Ovary (tissue), 9 donors: Measurements from ENCODE around the gene ARHGEF26. TPM values are rescaled to one million over a fixed set of nuclear protein-coding genes. Genes with fewer than 3 reads are reported as not detected.

Source experiments
- DNase-seq, 5 donors: peaks; one replicate each; pipeline ENCODE4 v3.0.0-alpha.2; 2019 to 2020
- H3K27ac ChIP-seq, 2 donors: fragments of 200-600 bp; one replicate each; pipeline versions ENCODE4 v1.5.1 to v1.8.0; 2019 to 2022
- H3K27me3 ChIP-seq: fragments of 200-600 bp; one replicate; pipeline ENCODE4 v1.8.0; 2022
- H3K36me3 ChIP-seq: fragments of 200-600 bp; sonication (generic); one replicate; pipeline ENCODE4 v1.5.1; 2019
- H3K4me1 ChIP-seq: one replicate; pipeline ENCODE4 v1.8.1; 2013; ENCODE audit warnings: mild to moderate bottlenecking, moderate library complexity; ENCODE audit not compliant: insufficient read depth
- H3K4me3 ChIP-seq: fragments of 200-600 bp; sonication (generic); one replicate; pipeline ENCODE4 v1.5.1; 2017
- H3K9me3 ChIP-seq, 2 donors: fragments of 200-600 bp in 1 of 2; sonication (generic) in 1 of 2; one replicate each; pipeline versions ENCODE4 v1.5.1 to v1.8.1; 2013 to 2019; ENCODE audit warnings: mild to moderate bottlenecking in 1 of 2, moderate library complexity in 1 of 2
- CTCF ChIP-seq, 3 donors: fragments of 450-650 bp in 2 of 3; fragments of 200-600 bp in 1 of 3; IDR thresholded peaks; one replicate each; pipeline versions ENCODE4 v1.5.1 to v1.8.0; 2016 to 2022; ENCODE audit warnings: antibody characterized with exemption in 3 of 3, mild to moderate bottlenecking in 1 of 3
- EP300 ChIP-seq: sonication (generic); formaldehyde crosslinking; IDR thresholded peaks from one replicate; pipeline ENCODE4 v1.6.1; 2017; ENCODE audit warnings: antibody characterized with exemption
- POLR2A ChIP-seq: fragments of 450-650 bp; IDR thresholded peaks from one replicate; pipeline ENCODE4 v1.6.1; 2017; ENCODE audit warnings: antibody characterized with exemption, mild to moderate bottlenecking, moderate library complexity
- WGBS, 3 donors: extraction: QIAGEN DNeasy Blood & Tissue Kit in 1 of 3; methylation state at CpG; one replicate each; pipeline versions ENCODE4 v1.1.5 to v1.1.7; 2013 to 2017; 5-methylcytosine and 5-hydroxymethylcytosine counted together
- intact Hi-C, 4 donors: fragments of 100-400 bp; cut with DNase I; formaldehyde crosslinking; loops; one replicate each; pipeline versions ENCODE4 v1.11.0 to v1.15.1; 2022 to 2023
- polyA plus RNA-seq, 2 donors: library from polyadenylated mRNA; stranded (reverse); fragments of 200-250 nt in 1 of 2; fragments of 350-450 nt in 1 of 2; fragmentation: Illumina TruSeq in 1 of 2; extraction: RNeasy Lipid Tissue Mini Kit (QIAGEN cat#74804) in 1 of 2; gene quantifications; one replicate each; pipeline ENCODE4 v1.2.3, GENCODE V29; 2013 to 2014
- total RNA-seq, 7 donors: library from RNA; depleted of rRNA in 2 of 7; stranded (reverse); fragments of >200 nt in 2 of 7; fragmentation: NEBNext Ultra II Directional in 3 of 7; extraction: Animal tissue kit (Norgen Biotek cat#: 25700) in 3 of 7; gene quantifications; one replicate each; pipeline versions ENCODE4 v1.1.0 to v1.2.4, GENCODE V29; 2016 to 2023
- donor health status: DM: no; HTN: no; CAD: no; lungs with moderate emphysema.
- donor health status: DM: no; HTN: no; CAD: no.
- donor health status: Bipolar disorder and iron deficiency.
- donor health status: DM: yes; HTN: yes; CAD: no.
- donor health status: DM: no; HTN: no; CAD: no.
- donor health status: DM: yes; HTN: yes; CAD: no.

ARHGEF26 gene
- total and polyA plus RNA-seq, 9 donors = 6.9 to 14.4 (median 11.7) TPM

DNA sequence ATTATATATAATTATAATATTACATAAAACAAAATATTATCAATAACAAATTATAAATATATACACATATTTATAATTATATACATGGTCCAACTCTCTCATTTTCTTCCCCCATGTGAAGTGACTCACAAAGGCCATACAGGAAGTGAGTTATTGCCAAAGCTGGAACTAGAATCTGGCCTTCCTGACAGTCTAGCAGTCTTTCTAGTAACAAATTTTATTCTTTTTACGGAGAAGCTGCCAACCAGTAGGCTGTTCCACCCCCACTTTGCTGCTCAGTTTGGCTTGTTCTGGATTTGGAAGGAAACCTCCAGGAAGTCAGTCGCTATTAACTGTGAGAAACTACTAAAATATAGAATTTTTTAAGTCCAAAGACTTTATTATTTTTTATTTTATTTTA, 123.5 kb downstream of the ARHGEF26 start:
- no peaks in the 10 kb centered on the region for H3K4me1 ChIP-seq
- H3K27me3 ChIP-seq = no peaks in the 10 kb centered on the region
- intact Hi-C loops = no loop called here
- no peak for DNase-seq
- no peak for TF ChIP-seq CTCF (IDR thresholded peaks at IDR 0.05)
- TF ChIP-seq EP300 = no peak
- no peak for TF ChIP-seq POLR2A
- WGBS, 3 donors = 58 to 91% (median 88%) methylated on average over 2 of the region's 2 CpGs
- no peak overlapping the region for H3K4me3 ChIP-seq
- no peaks in the 10 kb centered on the region for H3K36me3 ChIP-seq
- H3K27ac ChIP-seq = no peak overlapping the region
- no peaks in the 10 kb centered on the region for H3K9me3 ChIP-seq

GRCh38 chr3:154247806-154248415, 126.7 kb downstream of the ARHGEF26 start:
- 88 to 96% (median 92%) methylated on average over 2 of the region's 2 CpGs for WGBS, 3 donors

GRCh38 chr3:154250291-154250690, 129.1 kb downstream of the ARHGEF26 start:
- H3K4me1 ChIP-seq = no peaks in the 10 kb centered on the region
- no peak for DNase-seq
- no peak for TF ChIP-seq CTCF (IDR thresholded peaks at IDR 0.05)
- no peak for TF ChIP-seq EP300
- TF ChIP-seq POLR2A = no peak
- no peaks in the 10 kb centered on the region for H3K9me3 ChIP-seq
- H3K36me3 ChIP-seq = no peaks in the 10 kb centered on the region
- no peak overlapping the region for H3K4me3 ChIP-seq
- no peaks in the 10 kb centered on the region for H3K27me3 ChIP-seq
- 95 to 97% (median 95%) methylated on average over 4 of the region's 4 CpGs for WGBS, 3 donors
- H3K27ac ChIP-seq = no peak overlapping the region
- intact Hi-C loops = loop anchor here in 3 of 4 donors (10.0 kb wide), 1 partner anchor 155 kb away; no protein-coding TSS in a partner anchor

More at GRCh38 chr3:154247806-154248415, 126.7 kb downstream of the ARHGEF26 start:
- no peak for DNase-seq
- Histone ChIP-seq H3K27ac (no peak overlapping the region), H3K4me3 (no peak overlapping the region), H3K27me3 (no peaks in the 10 kb centered on the region), H3K4me1 (no peaks in the 10 kb centered on the region), H3K36me3 (no peaks in the 10 kb centered on the region), H3K9me3 (no peaks in the 10 kb centered on the region)
- intact Hi-C loops = no loop called here
- TF ChIP-seq POLR2A (no peak), EP300 (no peak), CTCF (IDR thresholded peaks at IDR 0.05) (no peak)

DNA sequence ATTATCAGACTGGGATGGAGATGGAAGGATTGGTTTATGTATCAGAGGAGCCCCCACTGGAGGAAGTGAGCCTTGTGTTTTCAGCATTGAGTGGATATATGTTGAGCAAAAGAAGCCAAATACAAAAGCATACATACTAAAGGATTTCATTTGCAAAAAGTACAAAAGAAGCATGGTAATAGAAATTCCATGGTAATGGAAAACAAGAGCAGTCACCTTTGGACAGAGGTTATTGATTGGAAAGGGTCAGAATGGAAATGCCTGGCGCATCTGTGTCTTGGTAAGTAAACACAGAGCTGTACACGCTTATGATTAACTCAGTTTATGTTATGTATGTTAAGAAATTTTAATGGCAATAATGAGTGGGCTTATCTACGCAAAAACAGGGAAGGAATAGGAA, 130.4 kb downstream of the ARHGEF26 start:
- TF ChIP-seq POLR2A = no peak
- TF ChIP-seq CTCF (IDR thresholded peaks at IDR 0.05) = no peak
- no peak for TF ChIP-seq EP300

More for the DNA sequence above, 130.4 kb downstream of the ARHGEF26 start:
- WGBS, 3 donors = 92 to 96% (median 93%) methylated on average over 3 of the region's 3 CpGs
- intact Hi-C loops = loop anchor here in 3 of 4 donors (10.0 kb wide), 1 partner anchor 157 kb away; no protein-coding TSS in a partner anchor
- Histone ChIP-seq H3K9me3 (no peaks in the 10 kb centered on the region), H3K27ac (no peak overlapping the region), H3K27me3 (no peaks in the 10 kb centered on the region), H3K36me3 (no peaks in the 10 kb centered on the region), H3K4me1 (no peaks in the 10 kb centered on the region), H3K4me3 (no peak overlapping the region)
- no peak for DNase-seq
